ENCODE measurements around the gene CAT. TPM values are rescaled to one million over a fixed set of nuclear protein-coding genes. Genes with fewer than 3 reads are reported as not detected.

CAT gene
- total RNA-seq, 1 donor from 2014 or later = 63.3 TPM

DNA sequence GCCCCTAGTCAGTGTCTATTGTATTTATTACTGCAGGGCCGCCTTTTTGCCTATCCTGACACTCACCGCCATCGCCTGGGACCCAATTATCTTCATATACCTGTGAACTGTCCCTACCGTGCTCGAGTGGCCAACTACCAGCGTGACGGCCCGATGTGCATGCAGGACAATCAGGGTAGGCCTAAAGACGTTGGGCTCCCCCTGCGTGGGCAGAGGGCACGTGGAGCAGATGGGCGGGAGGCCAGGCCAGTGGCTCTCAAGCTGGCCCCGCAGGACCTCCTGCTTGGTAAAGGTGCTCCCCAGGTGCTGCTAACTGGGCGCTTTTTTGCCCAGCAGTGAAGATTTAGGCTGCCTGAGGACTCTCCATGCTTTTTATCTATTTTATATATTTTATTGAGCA, 22.5 kb downstream of the CAT start:
- DNase-seq = no peak

DNA sequence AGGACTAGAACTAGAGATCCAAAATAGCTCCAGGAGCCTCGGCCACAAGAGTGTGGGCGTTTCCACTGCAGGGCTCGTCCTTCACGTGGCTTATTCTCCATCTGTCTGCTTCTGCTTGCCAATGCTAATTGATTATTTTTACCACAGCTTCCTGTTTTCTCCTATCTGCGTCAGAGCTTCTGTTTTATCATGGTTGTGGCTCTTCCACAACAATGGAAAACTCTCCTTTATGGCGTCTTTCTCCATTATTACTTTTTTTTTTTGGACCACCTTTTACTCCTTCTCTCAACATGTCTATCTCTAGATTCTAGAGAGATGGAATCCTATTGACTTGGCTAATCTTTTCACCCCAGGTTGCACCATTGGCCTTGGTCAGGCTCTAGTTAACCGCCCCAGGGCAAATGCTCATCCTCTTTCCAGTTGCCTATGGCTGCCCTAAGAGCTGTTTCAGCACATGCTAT, 25.9 kb downstream of the CAT start:
- peak; percentile 7 for DNase-seq

DNA sequence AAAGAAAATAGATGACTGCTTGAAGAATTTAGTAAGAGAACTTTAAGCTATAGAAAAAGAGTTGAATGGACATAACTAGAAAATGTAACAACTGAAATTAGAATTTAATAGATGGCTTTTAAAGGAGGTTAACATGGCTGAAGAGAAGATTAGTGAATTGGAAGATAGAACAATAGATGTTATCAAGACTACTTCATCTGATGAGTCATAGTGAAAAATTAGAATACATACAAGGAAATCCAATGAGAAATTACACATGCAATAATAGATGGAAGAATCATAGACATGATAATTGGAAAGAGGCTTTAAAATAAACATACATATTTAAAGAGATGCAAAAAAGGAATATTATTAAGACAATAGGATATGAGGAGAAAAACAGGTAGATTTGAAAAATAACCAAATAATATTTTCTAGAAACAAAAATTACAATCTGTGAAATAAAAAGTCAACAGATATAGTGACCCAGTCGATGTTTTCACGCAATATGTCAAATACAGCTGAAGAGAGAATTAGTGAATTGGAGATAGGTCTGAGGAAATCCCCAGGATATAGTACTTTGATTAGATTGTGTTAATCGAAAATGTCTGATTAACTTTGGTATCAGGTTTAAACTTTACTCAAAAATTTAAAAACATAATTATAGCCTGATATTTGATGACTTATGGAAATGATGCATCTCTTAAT, 28.2 kb downstream of the CAT start:
- no peak for DNase-seq

DNA sequence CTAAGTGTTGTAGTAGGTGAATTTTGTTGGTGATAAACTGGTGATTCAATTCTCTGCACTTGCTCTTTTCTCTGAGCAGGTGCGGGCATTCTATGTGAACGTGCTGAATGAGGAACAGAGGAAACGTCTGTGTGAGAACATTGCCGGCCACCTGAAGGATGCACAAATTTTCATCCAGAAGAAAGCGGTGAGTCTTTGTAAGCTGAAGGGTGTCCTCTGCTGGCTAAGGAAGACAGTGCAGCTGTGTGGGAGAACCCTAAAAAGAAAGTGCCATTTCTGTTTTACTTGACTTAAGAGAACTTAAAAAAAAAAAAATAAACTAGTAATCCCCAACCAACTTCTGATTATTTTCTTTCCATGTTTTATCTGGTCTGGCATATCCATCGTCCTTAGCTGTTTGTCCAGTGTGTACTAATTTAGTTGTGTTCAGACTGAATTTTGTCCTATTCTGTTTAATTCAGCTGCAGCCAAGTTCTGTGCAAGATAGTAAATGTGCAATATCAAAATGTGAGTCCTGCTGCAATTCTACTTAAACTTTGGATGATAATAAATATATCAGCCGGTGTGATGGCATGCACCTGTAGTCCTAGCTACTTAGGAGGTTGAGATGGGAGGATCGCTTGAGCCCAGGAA, 29.6 kb downstream of the CAT start:
- DNase-seq = no peak

GRCh38 chr11:34473603-34474169, 35.0 kb downstream of the CAT start:
- DNase-seq = no peak

DNA sequence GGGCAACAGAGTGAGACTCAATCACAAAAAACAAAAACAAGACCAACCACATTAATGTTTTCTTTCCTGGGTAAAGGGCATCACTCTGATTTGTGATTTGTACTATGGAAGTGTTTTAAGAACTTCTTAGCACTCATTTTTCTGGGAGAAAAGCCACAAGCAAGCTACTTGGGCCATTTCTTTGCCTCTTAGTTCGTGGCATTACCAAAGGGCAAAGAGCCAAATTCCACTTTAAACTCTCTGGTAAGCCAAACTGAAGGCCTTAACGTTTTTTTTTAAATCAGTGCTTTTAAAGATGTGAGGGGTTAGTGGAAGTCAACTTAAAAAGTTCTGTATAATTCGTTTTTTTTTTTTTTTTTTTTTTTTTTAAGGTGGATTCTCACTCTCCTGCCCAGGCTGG, 36.9 kb downstream of the CAT start:
- no peak for DNase-seq

GRCh38 chr11:34476849-34477248, 38.1 kb downstream of the CAT start:
- DNase-seq = no peak

DNA sequence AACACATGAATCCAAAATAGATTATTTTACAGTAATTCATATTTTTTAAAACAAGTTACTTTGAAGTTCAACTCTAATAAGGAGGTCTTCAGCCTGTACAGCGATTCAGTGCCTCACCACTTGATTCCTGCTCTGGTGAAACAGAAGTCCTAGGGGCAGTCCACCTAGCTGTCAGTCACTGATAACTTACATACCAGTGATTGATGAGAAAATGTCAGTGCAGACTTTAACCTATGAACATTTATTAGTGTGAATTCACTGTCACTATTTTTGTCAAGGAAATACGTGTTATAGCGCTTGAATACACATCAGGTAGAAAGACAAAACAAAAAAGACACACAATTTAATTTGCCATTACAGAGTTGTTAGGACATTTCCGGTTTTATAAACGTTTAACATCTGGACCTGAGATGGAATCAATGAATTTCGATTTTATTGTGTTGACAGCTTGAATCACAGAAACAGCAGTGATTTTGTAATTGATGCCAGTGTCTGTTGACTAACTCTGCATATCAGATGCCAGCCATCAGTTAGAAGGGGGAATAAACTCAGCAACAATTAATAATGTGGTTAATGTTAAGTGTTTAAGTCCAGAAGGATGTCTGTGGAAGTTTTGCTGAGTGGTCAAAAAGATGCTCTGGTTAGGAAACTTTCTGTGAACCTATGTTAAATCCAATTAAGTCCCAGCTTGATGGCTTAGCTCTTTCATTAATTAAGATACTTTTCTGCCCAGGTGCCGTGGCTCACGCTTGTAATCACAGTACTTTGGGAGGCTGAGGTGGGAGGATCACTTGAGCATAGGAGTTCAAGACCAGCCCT, 40.3 kb downstream of the CAT start:
- no peak for DNase-seq

DNA sequence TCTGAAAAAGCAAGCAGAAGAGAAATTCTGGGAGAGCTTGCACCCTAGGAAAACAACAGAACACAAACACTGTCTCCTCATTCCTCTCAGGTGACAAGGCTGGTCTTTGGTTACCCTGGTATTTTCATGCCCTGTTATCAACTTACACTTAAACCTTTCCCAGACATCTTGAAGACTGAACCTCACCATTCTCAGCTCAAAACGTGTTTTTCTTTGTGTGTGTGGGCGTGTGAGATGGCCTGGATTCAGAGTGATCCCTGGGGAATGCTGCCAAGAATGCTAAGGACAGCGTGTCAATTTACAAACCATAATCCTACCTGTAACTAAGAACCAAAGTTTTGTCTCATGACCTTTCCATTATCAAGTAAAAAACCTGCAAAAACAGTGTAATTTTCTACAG, 41.6 kb downstream of the CAT start:
- DNase-seq = no peak

DNA sequence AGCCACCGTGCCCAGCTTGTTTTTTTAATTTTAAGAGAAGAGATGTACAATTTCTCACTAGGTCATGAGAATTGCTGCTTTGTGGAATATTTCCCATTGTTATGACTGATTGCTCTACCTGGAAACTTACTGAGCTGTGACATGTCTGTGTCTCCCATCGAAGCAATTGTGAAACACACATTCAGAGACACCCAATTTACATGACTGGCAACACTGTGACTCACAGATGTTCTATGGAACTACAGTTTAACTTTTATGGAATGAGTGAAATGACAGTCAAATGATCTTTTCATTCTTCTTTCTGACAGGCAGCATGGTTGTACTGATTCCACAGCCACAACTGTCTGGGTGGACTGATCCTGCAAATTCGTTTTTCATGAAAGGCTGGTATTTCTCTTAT, 42.6 kb downstream of the CAT start:
- no peak for DNase-seq

DNA sequence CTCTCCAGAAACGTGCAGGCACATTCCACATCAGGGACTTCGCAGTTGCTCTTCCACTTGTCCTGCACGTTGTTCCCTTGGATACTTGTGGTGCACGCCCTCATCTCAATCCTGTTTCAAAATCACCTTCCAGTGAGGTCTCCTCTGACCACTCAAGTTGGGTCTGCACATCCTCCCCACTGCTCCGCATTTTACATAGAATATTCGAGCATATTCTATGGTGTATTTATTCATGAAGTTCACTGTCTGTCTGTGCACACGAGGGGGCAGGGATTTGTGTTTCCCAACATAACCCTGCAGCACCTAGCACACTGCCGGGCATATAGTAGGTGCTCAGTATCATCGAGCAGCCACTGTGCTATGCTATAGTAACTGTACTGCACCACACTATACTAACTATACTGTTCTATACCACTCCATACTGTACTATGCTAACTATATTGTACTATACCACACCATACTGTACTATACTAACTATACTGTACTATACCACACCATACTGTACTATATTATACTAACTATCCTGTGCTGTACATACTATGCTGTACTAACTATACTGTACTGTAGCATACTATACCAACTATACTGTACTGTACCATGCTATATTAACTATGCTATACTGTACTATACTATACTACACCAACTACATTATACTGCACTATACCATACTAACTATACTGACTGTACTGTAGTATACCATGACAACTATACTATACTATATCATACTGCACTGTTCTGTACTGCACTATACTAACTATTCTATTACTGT, 44.6 kb downstream of the CAT start:
- no peak for DNase-seq

- DNase-seq = no peak
Observed at GRCh38 chr11:34487430-34487829, 48.7 kb downstream of the CAT start.

DNA sequence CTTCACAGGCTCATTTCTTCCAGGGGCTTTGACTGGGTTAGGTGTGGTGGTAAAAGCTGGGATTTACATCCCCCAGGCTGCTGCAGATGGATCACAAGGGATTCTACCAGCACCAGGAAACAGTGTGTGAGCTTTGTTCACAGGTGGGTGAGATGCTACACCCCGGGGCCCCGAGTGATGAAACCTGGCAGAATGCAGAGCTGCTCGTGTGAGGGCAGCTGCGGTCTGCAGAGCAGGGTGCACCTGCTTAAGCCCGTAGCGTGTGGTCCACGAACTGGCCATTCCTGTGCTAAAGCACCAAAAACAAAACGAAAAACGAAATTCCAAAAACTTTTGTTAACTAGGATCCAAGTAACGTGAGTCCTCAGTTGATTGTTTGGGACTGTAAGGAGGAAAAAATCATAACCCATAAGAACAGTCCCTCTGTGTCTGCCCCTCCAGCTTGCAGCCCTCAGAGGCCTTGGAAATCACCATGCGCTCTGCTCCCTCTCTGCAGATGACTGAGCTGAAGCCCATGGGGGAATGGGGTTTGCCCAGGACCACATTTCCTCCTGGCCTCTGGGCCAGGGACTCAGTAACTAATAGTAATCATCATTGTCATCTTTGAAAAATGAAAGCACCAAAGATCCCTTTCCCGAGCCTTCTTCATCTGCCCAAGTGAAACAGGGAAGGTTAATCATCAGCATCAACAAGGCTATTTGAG, 50.3 kb downstream of the CAT start:
- DNase-seq = no peak

DNA sequence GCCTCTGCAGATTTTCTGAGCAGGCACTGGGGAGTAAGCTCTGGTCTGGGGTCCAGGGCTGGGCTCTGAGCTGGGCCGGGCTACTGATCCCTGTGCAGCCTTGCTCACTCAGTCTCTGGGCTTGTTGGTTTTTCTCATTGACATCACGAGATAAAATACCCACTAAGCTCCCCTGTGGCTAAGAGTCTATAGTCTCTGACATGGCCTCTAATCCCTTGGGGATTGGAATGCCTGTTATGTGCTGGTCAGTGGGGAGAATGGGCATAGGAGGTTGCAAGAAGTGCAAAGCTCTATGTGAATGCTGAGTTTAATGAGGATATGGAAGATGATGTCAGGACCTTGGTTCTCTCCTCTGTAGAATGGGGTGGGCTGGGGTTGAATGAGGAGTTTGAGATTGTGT, 51.6 kb downstream of the CAT start:
- DNase-seq = no peak

DNA sequence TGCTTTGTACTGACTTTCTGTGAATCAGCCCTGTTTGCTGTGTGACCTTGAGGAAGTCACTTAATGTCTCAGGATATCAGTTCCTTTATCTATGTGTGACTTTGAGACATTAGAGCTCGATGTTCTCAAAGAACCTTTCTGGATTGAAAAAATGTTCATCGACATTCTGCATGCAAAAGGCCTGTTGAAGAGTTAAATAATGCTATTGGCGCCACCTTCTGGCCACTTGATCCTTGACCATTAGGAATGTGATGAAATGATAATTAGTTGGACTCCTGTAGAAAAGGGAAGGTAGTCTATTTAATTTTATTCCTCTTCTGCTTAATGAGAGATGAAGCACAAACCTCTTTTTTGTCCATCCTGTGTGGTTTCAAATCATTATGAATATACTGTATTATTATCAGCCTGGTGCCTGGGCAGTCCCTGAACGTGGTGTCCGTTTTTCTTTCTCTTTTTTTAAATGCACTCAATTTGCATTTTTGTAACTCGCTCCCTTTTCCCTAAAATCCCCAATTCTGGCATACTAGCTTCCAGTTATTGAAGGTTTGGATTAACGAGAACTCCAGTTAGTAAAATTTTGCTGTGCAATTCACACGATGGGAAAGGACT, 54.2 kb downstream of the CAT start:
- DNase-seq = peak; percentile 4

GRCh38 chr11:34493468-34493867, 54.7 kb downstream of the CAT start:
- no peak for DNase-seq

DNA sequence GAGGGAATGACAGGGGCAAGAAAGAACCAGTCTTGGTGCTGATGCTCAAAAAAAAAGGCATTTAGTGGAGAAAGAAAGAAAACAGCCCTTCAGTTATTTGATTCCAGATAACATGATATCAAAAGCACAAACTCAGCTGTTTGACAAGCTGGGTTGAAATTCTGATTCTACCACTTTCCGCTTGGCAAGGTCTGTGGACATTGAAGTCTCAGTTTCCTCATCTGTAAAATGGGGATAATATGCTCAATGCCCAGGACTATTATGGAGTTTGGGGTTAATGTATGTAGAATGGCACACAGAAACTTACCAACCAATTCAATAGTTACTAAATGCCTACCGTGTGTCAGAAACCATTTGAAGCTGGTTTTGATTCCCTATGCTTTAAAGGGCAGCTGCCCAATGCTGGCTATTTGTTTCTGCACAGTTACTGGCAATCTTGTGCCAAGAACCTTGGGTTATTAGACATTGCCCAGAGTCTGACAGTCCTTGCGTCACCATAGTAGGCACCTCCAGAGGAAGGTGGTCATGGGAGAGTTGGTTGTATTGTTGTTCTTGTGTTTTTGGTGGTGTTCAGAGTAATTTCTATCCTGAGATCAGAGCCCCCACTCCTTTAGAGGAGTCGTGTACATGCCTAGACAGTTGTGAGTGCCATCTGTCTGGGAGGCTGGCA, 55.3 kb downstream of the CAT start:
- no peak for DNase-seq

GRCh38 chr11:34495239-34495723, 56.5 kb downstream of the CAT start:
- DNase-seq = no peak

DNA sequence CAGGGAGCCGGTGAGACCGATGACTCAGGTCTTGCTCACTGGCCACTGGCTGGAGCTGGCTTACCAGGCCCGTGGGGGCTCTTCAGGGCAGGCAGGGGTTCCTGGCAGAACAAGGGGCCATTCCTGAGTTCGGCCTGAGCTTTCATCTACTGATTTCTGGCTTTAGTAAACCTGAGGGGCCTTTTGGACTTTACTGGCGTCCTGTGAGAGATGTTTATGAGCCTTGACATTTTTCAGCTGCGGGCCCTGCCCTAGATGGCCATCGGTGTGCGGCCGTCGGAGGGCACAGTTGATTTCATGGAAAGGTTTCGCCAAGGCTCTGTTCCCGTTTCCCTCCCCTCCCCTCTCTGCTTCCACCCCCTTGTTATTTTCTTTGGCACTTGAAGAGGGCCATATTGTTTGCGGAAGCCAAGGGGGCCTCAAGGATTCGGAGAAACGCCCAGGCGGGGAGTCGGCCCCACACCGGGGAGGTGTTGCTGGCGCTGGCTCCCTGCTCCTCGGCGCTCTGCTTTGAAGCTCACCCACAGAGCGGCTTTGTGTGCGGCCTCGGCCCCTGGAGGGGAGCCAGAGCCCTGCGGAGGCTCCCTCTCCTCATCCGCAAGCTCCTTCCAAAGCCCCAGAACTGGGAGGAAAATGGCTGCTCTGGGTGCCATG, 57.1 kb downstream of the CAT start:
- DNase-seq = no peak
